ENCODE data around the gene CRYGB.
"Not testable (repeated sequence)": the region's sequence is repeated elsewhere in the genome, so short reads cannot be mapped to it uniquely, and the experiment has no call there.

CRYGB gene

DNA sequence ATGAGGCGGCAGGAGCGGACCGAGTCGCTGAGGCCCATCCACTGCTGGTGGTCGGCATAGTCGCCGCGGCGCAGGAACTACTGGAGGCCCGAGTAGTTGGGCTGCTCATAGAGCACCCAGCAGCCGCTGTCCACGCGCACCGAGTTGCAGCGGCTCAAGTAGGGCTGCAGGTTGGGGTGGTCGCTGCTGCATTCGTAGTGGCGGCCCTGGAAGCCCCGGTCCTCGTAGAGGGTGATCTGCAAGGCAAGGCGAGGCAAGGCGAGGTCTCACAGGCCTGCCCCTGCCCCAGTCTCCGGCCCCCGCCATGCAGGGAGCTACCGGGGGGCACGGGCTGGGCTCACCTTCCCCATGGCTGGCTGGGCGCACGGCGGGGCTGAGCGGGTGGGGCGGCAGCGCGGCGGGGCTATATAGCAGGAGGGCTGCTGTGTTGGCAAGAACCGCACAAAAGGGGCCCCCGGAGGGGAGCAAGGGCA is 33.6 kb downstream of the CRYGB start:
- DNase-seq: not testable (repeated sequence)

- DNase-seq: no peak
These were observed 42.3 kb downstream of the CRYGB start for GRCh38 chr2:208103616-208104015.

- peak; percentile 16 for DNase-seq
These were observed 44.0 kb downstream of the CRYGB start for GRCh38 chr2:208101716-208102631.

GRCh38 chr2:208099682-208100470 is 46.1 kb downstream of the CRYGB start:
- no peak for DNase-seq

GRCh38 chr2:208098701-208099100 is 47.3 kb downstream of the CRYGB start:
- DNase-seq: not testable (repeated sequence)

- no peak for DNase-seq
These were observed 47.7 kb downstream of the CRYGB start for GRCh38 chr2:208098267-208098666.

GRCh38 chr2:208097801-208098200 is 48.2 kb downstream of the CRYGB start:
- DNase-seq: no peak

DNA sequence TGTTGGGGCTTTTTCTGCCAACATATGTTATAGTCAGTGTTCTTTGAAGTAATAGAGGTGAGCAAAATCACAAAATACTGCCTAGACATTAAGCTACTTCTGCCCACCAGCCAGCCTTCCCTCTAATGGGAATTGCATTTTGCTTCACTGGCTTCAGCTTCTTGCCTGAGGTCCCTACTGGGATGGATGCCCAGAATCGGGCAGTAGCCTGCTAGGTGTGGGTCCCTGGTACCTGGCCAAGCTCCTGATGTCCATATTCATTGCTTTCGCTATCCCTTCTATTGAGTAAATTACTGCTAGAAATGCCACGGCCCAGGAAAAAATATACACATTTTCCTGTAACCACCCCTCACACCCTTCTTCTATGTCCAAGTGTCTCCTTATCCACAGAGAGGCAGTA is 48.6 kb downstream of the CRYGB start:
- DNase-seq: no peak

GRCh38 chr2:208096080-208096479 is 49.9 kb downstream of the CRYGB start:
- DNase-seq: no peak

DNA sequence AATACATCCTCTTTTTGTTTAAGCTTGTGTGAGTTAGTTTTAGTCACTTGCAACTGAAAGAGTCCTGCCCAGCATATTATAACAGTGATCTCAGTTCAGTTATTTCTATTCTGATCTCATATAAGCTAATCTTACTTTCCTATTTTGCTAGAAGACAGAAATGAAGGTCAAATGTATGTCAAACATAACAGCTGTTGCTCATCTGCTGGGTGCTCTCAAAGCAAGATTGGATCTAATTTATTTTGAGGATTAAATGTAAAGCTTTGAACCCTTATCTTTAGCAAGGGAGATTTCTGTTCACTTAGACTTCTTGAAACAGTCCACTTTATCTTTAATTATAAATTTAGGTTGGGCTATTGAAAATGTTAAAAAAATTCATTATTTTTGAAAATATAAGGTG is 52.8 kb downstream of the CRYGB start:
- DNase-seq: no peak

All from suppressor macrophage treated with lipopolysaccharide for 4 hours (primary cell).